GM12801 (cell line): ENCODE measurements around the gene THAP11.

Experiments used
- CTCF ChIP-seq: IDR thresholded peaks from one replicate; pipeline ENCODE4 v1.5.1; 2011; ENCODE audit warnings: control low read depth; ENCODE audit not compliant: insufficient read length; ENCODE audit errors: extremely low read depth

THAP11 gene

GRCh38 chr16:67805718-67806427 is 36.2 kb upstream of the THAP11 start:
- TF ChIP-seq CTCF, result no peak

DNA sequence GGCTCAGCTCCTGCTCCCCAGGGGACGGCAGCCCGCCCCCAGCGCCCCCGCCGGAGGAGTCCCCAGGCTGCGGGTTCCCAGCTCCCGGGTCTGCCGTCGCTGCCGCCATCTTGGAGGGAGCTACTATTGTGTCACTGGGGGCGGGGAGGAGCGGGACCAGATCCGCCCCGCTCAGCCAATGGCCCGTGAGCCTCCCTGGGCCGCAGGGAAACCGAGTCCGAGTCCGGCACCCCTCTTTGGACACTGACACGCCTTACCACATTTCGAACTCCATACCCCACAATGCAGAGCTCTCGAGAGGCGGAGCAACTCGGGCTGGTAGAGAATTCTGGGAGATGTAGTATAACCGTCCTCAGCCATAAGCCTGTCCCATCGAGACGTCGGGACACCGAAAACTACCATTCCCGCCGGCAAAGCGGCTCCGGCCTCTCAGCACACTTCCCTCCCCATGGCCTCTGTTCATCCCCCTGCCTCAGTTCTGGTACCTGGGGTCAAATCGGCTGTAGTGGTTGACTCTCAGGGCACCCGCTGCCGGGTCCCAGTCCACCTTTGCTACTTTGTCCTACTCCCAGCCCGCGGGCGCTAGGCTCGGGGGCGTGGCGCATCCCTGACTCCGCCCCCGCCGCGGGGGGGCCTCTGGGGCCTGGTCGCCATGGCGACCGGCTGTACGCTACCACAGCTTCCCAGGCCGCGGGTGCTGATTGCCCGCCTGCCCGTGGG is 35.5 kb upstream of the THAP11 start, which contains the start of the genes RANBP10 and TSNAXIP1:
Gene RANBP10 (minus strand): TSS at position 133 of the 720 bp plus-strand sequence. CDS start 24 bp downstream, at position 109.
Gene TSNAXIP1 (plus strand): TSS at position 462 of the 720 bp plus-strand sequence. CDS start 261 bp downstream, outside the sequence.
- TF ChIP-seq CTCF, result no peak

- no peak for TF ChIP-seq CTCF
Measured at GRCh38 chr16:67807148-67807682, 34.9 kb upstream of the THAP11 start.

GRCh38 chr16:67811899-67812298 is 30.2 kb upstream of the THAP11 start:
- TF ChIP-seq CTCF, result no peak

GRCh38 chr16:67814567-67814966 is 27.6 kb upstream of the THAP11 start:
- no peak for TF ChIP-seq CTCF

DNA sequence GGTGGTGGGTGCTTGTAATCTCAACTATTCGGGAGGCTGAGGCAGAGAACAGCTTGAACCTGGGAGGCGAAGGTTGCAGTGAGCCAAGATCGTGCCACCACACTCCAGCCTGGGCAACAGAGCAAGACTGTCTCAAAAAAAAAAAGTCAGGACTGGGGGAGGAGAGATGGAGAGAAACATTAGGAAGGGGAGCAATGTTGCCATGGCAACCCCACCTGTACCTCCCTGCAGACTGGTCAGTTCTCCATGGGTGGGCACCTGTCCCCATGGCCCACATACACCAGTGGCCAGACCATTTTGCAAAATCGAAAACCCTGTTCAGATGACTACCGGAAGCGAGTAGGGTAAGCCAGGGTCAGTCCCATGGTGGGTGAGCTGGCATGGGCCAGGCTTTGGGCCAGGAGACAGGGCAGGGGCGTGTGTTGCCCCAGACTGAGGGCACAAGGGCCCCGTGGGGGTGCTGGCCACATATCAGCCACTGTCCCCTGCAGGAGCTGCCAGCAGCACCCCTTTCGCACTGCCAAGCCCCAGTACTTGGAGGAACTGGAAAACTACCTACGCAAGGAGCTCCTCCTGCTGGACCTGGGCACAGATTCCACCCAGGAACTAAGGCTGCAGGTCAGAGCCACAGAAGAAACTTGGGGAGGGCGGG is 21.4 kb upstream of the THAP11 start:
- TF ChIP-seq CTCF, result no peak

DNA sequence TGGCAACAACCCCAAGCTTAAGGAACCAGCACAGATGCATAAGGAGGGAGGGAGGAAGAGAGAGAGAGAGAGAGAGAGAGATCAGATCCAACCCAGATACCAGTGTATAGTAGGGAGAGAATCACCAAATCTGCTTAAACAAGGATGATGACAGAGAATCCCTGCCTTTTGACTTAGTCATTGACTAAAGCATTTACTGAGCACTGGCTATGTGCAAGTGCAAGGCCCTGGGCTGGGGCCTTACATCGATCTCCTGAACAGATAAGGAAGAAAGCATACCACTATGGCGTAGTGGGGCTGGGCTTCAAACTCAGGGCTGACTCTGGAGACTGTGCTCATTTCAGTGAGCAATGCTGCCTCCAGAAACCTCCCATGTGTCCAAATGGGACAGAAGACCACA is 19.6 kb upstream of the THAP11 start:
- no peak for TF ChIP-seq CTCF
